ENCODE measurements around the gene KLHL3. TPM values are rescaled to one million over a fixed set of nuclear protein-coding genes. Genes with fewer than 3 reads are reported as not detected.

KLHL3 gene
- total RNA-seq, 1 donor from 2014 or later = 8.6 TPM

DNA sequence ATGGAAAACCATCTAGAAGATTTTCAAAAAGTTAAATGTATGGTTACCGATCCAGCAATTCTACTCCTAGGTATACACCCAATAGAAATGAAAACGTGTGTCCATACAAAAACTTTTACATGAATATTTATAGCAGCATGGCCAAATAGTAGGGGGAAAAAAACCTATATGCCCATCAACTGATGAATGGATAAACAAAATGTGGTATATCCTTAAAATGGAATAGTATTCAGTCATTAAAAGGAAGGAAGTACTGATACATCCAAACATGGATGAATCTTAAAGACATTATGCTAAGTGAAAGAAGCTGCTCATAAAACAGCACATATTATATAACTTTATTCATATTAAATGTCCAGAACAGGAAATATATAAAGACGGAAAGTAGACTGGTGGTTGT, 143.6 kb downstream of the KLHL3 start:
- DNase-seq (ENCODE audit: extremely low read depth, low read depth, low spot score) = no peak

DNA sequence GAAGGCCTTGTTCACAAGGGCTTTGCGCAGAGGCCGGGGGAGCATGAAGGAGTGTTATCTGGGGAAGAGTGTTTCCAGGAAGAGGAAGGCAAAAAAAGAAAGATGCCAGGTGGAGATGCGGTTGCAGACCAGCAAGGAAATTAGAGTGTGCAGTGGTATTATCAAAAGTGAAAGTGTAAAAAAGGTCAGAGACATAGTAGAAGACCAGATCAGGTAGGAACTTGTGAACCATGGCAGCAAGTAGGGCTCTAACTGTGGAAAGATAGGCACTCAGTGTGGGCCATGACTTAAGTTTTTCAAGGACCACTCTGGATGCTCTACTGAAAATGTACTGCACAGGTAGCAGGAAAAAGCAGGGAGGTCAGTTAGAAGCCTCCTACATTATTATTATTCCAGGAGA, 146.7 kb downstream of the KLHL3 start:
- DNase-seq (ENCODE audit: extremely low read depth, low read depth, low spot score) = no peak

DNA sequence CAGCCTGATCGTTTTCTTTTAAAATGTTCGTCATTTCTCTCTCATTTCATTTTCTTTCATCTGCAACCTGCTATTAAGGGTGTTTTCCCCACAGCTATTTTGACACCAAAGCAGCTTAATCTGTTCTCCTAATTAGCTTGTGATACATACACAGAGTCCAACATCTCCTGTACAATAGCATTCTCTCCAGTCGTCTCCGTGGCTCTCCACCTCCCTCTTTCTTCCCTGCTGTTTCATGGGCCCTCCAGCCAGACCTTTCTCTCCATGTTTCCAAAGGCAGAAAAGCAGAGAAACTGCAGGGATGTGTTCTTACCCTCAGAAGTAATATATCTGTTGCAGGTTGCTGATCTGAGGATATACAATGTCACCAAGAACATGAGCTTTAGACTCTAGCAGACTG, 148.0 kb downstream of the KLHL3 start:
- DNase-seq (ENCODE audit: extremely low read depth, low read depth, low spot score) = no peak

DNA sequence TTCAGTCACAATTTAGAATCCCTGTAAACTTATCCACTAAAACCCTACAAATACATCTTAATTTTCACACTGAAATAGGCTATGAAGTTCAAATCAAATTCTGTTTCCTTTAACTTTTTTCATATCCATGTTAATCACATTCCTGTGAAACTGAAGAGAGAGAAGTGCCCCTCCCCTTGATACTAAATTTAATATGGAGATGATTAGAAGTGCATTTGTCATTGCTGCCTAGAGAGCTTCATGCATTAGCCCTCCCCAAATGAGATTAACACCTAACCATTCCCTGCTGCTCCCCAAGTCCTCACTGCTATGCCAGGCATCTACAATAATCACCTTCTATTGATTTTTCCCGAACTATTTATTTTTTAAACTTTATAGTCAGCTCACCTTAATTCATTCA, 151.6 kb downstream of the KLHL3 start:
- DNase-seq (ENCODE audit: extremely low read depth, low read depth, low spot score) = no peak

DNA sequence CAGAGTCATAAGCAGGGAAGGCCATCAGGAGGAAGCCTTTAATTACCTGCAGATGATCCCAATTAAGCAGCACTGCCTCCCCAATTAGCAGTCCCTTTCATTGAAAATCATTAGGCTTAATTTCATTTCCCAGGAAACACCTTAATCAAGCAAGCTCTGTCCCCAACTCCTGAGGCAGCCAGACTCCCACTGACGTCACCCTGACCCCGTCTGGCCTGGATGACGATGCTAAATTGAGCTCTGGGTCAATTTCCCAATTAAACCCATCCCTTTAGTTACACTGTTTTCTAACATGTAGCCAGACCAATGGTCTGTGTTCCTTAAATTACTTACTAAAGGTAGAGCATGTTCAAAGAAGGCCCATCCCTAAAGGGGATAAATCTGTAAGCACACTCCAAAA, 152.8 kb downstream of the KLHL3 start:
- DNase-seq (ENCODE audit: extremely low read depth, low read depth, low spot score) = no peak

DNA sequence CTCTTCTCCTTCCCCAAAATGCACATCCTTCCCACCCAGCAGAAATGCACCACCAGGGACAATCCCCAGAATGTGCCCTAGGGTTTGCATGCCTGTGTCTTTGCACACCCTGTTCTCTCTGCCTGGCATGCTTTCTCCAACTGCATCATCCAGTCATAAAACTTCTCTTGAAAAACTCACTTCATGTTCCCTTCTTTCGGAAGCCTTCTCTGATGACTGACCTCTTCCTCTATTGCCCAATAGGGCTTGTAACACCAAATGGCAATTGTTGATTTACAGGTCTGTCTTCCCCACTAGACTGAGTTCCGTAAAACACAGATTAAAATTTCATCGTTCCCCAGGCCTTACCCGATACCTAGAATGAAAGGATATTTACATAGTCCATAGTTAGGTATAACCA, 153.7 kb downstream of the KLHL3 start:
- DNase-seq (ENCODE audit: extremely low read depth, low read depth, low spot score) = no peak

DNA sequence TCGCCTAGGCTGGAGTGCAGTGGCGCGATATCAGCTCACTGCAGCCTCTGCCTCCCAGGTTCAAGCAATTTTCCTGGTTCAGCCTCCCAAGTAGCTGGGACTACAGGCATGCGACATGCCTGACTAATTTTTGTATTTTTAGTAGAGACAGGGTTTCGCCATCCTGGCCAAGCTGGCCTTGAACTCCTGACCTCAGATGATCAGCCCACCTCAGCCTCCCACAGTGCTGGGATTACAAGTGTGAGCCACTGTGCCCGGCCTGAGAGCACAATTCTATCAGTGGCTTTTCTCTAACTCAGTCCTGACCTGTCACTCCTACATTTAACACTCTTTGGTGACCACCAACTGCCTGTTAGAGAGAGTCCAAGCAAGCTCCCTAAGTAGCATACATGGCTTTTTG, 154.1 kb downstream of the KLHL3 start:
- DNase-seq (ENCODE audit: extremely low read depth, low read depth, low spot score) = no peak

DNA sequence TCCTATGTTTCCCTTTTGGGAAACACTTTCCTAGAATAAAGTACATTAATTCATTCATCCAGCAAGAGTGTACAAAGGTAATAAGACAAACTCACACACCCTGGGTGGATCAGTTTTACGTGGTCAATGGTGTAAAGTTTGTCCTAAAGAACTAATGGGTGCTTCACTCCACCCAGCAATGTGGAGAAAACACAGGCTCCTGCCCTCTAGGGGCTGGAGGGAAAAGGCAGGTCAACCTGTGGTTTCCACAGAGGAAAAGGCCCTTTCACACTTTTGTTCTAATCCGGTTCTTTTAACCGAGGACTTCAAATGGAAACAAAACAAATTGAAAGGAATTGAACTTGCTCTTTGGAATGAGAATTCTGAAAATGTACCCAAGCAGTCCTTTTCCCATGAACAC, 155.9 kb downstream of the KLHL3 start:
- no peak for DNase-seq (ENCODE audit: extremely low read depth, low read depth, low spot score)

DNA sequence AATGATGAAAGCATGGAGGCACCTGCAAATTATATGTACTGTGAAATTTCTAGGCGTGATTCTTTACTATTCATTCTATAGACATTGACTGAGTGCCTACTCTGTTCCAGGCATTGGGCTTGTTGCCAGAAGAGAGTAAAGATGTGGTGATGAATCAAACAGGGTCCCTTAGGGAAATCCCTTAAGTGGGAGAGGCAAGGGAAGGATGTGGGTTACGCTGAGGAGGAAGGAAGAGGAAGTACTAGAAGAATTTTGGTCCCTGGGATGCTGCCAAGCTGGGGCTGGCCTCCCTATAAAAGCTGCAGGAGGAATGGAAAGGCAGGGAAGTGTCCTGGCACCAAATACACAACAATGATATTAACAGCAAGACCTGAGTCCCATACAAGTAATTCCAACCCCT, 160.0 kb downstream of the KLHL3 start:
- no peak for DNase-seq (ENCODE audit: extremely low read depth, low read depth, low spot score)

DNA sequence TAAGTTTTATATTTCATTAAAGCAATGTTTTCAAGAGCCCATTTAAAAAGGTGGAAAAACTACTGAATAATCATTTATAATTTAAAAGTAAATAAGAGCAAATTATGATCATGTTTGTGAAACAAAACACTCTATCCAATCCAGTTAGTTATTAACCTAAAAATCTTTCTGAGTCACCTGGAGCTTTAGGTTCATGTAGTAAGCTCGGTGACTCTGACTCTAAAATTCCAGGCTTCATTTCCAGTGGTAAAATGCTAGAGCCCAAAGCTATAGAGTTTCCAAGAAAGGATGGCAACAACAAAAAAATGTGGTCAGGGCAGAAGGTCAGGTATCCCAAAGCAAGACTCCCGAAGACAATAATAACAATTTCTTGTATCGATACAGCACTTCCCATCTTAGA, 160.7 kb downstream of the KLHL3 start:
- no peak for DNase-seq (ENCODE audit: extremely low read depth, low read depth, low spot score)

DNA sequence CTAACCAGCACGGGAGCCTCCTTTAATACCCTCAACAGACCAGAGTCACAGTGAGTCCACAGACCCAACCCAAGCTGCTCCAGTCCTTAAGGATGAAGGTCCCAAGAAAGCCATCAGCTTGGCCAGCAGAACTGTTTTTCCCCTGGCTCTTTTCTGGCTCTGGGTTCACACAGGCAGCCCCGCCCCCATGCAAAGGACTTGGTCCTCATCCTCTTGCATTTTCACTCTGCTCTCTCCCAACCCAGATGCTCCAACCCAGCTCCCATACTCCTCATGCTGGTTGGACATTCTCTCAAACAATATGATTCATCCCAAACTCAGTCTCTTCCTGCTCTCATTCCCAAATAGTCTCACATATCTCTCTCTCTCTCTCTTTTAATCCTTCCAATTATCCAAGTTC, 162.5 kb downstream of the KLHL3 start:
- no peak for DNase-seq (ENCODE audit: extremely low read depth, low read depth, low spot score)

DNA sequence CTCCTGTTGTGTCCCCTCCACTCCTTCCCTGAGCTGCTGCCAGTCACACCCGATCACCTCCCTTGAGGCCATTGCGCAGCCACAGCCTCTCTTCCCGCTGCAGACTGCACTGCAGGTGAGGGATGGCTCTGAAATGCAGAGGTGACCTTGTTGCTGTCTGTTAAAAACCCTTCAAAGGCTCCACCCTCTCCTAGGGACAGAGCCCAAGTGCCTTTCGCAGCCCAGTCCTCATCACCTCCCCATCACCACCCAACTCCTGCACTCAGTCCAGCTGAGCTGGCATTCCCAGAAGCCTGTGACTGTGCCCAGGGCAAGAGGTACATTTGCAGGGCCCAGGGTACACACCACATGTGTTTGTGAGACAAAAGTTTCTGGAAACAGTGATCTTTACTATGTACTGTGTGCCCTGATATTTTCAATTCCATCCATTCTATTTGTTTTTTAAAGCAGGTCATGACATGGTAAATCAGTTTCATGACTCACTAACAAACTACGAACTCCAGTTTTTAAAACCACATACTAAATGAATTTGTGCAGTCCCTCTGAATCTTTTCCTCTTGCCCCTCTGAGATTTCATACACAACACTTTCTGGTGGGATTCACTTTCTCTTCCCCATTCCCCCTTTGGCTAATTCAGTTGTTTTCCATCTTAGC, 163.7 kb downstream of the KLHL3 start:
- DNase-seq (ENCODE audit: extremely low read depth, low read depth, low spot score) = no peak

DNA sequence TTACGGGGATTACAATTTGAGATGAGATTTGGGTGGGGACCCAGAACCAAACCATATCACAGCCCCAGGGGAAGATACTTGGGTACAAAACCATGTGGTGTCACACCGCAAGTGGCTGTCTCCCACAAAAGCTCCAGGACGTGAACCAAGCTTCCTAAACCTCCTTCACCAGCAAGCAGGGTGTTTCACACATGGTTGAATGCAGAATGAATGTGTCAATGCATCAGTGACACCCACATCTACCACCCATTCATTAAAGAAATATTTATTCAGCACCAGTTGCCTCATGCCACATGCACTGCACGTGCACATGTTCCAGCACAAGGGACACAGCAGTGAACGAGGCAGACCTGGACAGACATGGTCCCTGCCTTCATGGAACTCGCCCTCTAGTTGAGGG, 165.8 kb downstream of the KLHL3 start:
- no peak for DNase-seq (ENCODE audit: extremely low read depth, low read depth, low spot score)

Other genes with a start within 250 kb of the KLHL3 start
- gene SPOCK1, start 236.8 kb downstream of the KLHL3 start, total RNA-seq = 11.8 and 24.4 TPM in 2 replicates
- gene HNRNPA0, start 18.3 kb upstream of the KLHL3 start, total RNA-seq = 10.2 and 15.0 TPM in 2 replicates
- gene MYOT, start 131.8 kb upstream of the KLHL3 start, total RNA-seq = not detected in 2 replicates
- not detected in 2 replicates for gene PKD2L2, start 153.4 kb upstream of the KLHL3 start, total RNA-seq